Measurements from ENCODE around the gene ZNF366.

Gene ZNF366

GRCh38 chr5:72400950-72401349, 106.3 kb downstream of the ZNF366 start:
- no peak for DNase-seq

DNA sequence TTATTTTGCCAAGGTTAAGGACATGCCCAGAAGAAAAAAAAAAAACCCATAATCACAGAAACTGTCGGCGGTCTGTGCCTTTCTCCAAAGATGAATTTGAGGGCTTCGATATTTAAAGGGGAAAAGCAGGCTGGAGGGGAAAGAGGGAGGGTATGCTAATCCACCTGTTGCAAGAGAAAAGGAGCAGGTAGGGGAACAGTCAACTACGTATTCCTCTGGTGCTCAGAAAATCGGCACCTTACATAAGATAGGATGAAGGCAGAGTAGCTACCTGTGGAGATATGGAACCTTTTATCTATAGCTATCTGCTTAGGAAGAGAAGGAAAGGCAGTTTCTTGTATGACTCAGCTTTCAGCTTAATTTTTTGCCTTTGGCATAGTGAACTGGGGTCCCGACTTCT, 109.4 kb downstream of the ZNF366 start:
- DNase-seq = no peak

DNA sequence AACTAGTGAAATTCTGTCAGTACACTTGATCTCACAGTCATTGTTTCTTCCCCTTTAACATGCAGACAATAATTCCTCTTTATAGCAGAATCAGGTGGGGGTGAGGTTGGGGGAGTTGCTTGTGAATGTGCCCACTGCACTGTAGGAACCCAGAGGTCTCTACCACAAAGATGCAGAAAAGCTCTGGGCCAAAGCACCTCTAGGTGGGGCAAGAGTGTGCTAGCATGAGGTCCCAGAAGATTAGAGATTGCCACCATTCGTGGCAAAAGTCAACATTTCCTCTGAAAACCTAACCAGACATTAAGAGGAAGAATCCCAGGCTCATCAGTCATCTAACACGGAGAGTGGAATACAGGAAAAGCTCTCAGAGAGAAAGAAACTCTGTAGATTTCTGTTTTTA, 112.5 kb downstream of the ZNF366 start:
- DNase-seq = no peak

- DNase-seq = no peak
Measured at GRCh38 chr5:72393052-72393451, 114.2 kb downstream of the ZNF366 start.
